Measurements from ENCODE around the gene TRAF2. TPM values are rescaled to one million over a fixed set of nuclear protein-coding genes. Genes with fewer than 3 reads are reported as not detected.

TRAF2 gene
- total RNA-seq, 4 donors from 2014 or later = 9.7 to 18.3 (median 15.4) TPM

DNA sequence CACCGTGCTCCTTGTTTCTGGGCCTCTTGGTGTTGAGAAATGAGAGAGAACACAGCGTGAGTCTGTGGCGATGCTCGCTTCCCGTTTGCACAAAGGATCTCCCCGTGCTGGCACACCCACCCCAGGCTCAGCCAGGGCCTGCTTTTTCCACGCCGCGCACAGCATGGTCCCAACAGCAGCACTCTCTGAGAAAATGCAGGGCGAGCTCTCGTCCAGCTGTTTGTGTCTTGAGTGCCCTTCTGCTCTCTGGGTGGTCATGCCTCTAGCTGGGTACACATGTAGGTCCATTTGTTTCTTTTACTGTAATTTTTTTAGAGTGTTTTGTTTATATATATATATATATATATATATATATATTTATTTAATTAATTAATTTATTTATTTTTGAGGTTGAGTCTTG lies 31.6 kb downstream of the TRAF2 start:
- TF ChIP-seq POLR2A (IDR thresholded peaks at IDR 0.05) = no peak
- TF ChIP-seq, protein P1, sequence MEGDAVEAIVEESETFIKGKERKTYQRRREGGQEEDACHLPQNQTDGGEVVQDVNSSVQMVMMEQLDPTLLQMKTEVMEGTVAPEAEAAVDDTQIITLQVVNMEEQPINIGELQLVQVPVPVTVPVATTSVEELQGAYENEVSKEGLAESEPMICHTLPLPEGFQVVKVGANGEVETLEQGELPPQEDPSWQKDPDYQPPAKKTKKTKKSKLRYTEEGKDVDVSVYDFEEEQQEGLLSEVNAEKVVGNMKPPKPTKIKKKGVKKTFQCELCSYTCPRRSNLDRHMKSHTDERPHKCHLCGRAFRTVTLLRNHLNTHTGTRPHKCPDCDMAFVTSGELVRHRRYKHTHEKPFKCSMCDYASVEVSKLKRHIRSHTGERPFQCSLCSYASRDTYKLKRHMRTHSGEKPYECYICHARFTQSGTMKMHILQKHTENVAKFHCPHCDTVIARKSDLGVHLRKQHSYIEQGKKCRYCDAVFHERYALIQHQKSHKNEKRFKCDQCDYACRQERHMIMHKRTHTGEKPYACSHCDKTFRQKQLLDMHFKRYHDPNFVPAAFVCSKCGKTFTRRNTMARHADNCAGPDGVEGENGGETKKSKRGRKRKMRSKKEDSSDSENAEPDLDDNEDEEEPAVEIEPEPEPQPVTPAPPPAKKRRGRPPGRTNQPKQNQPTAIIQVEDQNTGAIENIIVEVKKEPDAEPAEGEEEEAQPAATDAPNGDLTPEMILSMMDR (IDR thresholded peaks at IDR 0.05) = no peak
- H3K4me1 ChIP-seq = no peaks in the 10 kb centered on the region
- intact Hi-C loops (cut with DNase I) = no loop called here
- WGBS, 2 donors = 91 to 93% methylated on average over 11 of the region's 11 CpGs
- no peak overlapping the region for H3K27ac ChIP-seq
- DNase-seq = no peak
- peaks cover 35% of the 10 kb centered on the region in 2 donors for H3K36me3 ChIP-seq
- no peaks in the 10 kb centered on the region for H3K27me3 ChIP-seq
- no peak overlapping the region for H3K4me3 ChIP-seq (replicated peaks in 1 of 3)
- no peaks in the 10 kb centered on the region for H3K9me3 ChIP-seq

GRCh38 chr9:136920069-136920468 lies 33.8 kb downstream of the TRAF2 start:
- H3K4me3 ChIP-seq (replicated peaks in 1 of 3) = no peak overlapping the region
- TF ChIP-seq, protein P1 (IDR thresholded peaks at IDR 0.05) = no peak
- no peak for TF ChIP-seq POLR2A (IDR thresholded peaks at IDR 0.05)
- no peaks in the 10 kb centered on the region for H3K9me3 ChIP-seq
- no peak overlapping the region for H3K27ac ChIP-seq
- H3K27me3 ChIP-seq = no peaks in the 10 kb centered on the region
- intact Hi-C loops (cut with DNase I) = no loop called here
- H3K4me1 ChIP-seq = no peaks in the 10 kb centered on the region
- DNase-seq = no peak
- peaks cover 35 to 39% of the 10 kb centered on the region in 2 donors for H3K36me3 ChIP-seq
- 92 to 96% methylated on average over 10 to 14 of the region's 15 CpGs for WGBS, 2 donors

- H3K27me3 ChIP-seq = no peaks in the 10 kb centered on the region
- H3K36me3 ChIP-seq = peaks cover 38 to 43% of the 10 kb centered on the region in 2 donors
- 93 to 96% methylated on average over 14 of the region's 14 CpGs for WGBS, 2 donors
- intact Hi-C loops (cut with DNase I) = no loop called here
- H3K4me3 ChIP-seq (replicated peaks in 1 of 3) = no peak overlapping the region
- H3K9me3 ChIP-seq = no peaks in the 10 kb centered on the region
- no peak for TF ChIP-seq POLR2A (IDR thresholded peaks at IDR 0.05)
- TF ChIP-seq, protein P1 (IDR thresholded peaks at IDR 0.05) = no peak
- no peak for DNase-seq
- no peak overlapping the region for H3K27ac ChIP-seq
- no peaks in the 10 kb centered on the region for H3K4me1 ChIP-seq
These were observed 34.5 kb downstream of the TRAF2 start for GRCh38 chr9:136920734-136921231.

- H3K27ac ChIP-seq = no peak overlapping the region
- intact Hi-C loops (cut with DNase I) = no loop called here
- H3K27me3 ChIP-seq = no peaks in the 10 kb centered on the region
- TF ChIP-seq, protein P1 (IDR thresholded peaks at IDR 0.05) = no peak
- TF ChIP-seq POLR2A (IDR thresholded peaks at IDR 0.05) = no peak
- H3K9me3 ChIP-seq = no peaks in the 10 kb centered on the region
- no peak overlapping the region for H3K4me3 ChIP-seq (replicated peaks in 1 of 3)
- H3K4me1 ChIP-seq = no peaks in the 10 kb centered on the region
- 80 to 89% methylated on average over 7 to 8 of the region's 11 CpGs for WGBS, 2 donors
- H3K36me3 ChIP-seq = peaks cover 43 to 46% of the 10 kb centered on the region in 2 donors
- no peak for DNase-seq
These were observed 35.0 kb downstream of the TRAF2 start for GRCh38 chr9:136921307-136921706.

GRCh38 chr9:136921718-136922117 lies 35.4 kb downstream of the TRAF2 start:
- no peaks in the 10 kb centered on the region for H3K4me1 ChIP-seq
- no peak overlapping the region for H3K27ac ChIP-seq
- no peaks in the 10 kb centered on the region for H3K9me3 ChIP-seq
- no peak overlapping the region for H3K4me3 ChIP-seq (replicated peaks in 1 of 3)
- TF ChIP-seq POLR2A (IDR thresholded peaks at IDR 0.05) = no peak
- TF ChIP-seq, protein P1 (IDR thresholded peaks at IDR 0.05) = no peak
- H3K27me3 ChIP-seq = no peaks in the 10 kb centered on the region
- H3K36me3 ChIP-seq = peaks cover 43 to 45% of the 10 kb centered on the region in 2 donors
- intact Hi-C loops (cut with DNase I) = no loop called here
- WGBS, 2 donors = 85 to 91% methylated on average over 10 of the region's 10 CpGs
- DNase-seq = no peak
